ENCODE results near the gene CELF2.

The CELF2 gene

DNA sequence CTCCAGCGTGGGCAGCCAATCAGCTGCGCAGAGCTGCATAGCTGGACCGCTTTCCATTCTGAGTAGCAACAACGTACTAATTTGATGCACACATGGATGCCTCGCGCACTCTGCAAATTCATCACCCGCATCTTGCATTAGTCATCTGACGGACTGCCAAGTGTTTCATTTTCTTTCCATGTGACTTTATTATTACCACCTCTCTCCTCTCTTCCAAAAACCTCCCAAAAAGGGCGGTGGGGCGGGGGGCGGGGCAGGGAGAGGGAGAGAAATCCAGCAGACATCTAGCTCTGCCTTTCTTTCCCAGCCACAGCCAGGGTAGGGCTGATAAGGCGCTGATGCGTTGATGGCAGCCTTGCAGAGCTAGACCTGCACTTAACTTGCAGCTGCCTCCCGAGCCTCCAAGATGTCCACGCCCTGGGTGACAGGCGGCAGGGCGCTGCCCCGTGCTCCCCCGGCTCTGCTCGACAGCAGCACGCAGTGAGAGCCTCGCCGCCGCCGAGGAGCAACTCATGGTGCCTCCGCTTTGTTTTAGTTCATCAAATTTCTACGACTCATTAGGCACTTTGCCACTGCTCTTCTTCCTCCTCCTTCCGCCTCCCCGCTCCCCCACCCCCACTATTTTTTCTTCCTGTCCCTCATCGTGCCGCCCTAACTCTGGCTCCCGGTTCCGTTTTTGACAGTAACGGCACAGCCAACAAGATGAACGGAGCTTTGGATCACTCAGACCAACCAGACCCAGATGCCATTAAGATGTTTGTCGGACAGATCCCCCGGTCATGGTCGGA is 147.3 kb downstream of the CELF2 start:
- peak; percentile 79 for DNase-seq (ENCODE audit: low read depth)
- H3K4me3 ChIP-seq (replicated peaks; ENCODE audit: low read depth, low read length), result peak overlapping the region; percentile 58
- TF ChIP-seq, protein P1, sequence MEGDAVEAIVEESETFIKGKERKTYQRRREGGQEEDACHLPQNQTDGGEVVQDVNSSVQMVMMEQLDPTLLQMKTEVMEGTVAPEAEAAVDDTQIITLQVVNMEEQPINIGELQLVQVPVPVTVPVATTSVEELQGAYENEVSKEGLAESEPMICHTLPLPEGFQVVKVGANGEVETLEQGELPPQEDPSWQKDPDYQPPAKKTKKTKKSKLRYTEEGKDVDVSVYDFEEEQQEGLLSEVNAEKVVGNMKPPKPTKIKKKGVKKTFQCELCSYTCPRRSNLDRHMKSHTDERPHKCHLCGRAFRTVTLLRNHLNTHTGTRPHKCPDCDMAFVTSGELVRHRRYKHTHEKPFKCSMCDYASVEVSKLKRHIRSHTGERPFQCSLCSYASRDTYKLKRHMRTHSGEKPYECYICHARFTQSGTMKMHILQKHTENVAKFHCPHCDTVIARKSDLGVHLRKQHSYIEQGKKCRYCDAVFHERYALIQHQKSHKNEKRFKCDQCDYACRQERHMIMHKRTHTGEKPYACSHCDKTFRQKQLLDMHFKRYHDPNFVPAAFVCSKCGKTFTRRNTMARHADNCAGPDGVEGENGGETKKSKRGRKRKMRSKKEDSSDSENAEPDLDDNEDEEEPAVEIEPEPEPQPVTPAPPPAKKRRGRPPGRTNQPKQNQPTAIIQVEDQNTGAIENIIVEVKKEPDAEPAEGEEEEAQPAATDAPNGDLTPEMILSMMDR (IDR thresholded peaks at IDR 0.05; ENCODE audit: low read length, missing control alignments), result no peak

DNA sequence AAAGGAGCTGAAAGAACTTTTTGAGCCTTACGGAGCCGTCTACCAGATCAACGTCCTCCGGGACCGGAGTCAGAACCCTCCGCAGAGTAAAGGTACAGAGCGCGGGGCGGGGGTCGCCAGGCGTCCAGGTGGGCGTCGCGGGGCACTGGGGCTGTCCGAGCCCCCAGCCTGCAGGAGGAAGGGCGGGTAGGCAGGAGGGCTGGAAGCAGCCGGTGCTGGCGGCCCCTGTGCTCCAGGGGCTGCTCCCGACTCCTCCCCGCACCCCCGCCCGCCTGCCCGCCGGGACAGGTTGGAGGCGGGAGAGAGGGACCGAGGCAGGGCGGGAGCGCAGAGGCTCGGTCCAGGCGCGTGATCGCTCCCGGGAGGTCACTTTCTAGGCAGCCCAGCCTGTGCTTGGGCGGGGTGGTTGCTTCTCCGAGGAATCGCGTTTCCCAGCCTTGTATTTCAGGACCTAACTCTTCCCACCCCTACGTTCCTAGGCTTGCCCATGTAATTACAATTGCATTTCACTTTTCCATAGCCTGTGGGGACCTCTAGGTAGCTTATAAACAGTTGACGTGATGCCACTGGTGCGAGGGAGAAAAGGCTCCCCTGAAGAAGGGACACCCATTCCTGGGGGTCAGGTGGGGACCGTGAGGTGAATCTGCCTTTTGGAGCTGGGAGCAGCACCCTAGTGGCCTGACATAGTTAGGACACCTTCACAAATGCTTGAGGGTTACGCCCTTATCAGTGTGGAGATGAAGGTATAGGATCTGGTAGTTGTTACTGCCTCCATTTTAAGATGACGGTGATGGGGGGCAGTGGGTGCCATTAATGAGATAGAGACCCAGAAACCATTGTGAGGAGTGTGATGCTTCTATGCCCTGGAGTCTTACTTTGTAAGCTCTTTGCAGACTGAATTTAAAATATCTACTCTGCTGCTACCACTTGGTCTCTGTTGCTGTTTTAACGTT is 148.2 kb downstream of the CELF2 start:
- TF ChIP-seq, protein P1 (IDR thresholded peaks at IDR 0.05; ENCODE audit: low read length, missing control alignments), result peak; percentile 41
- DNase-seq (ENCODE audit: low read depth), result peak; percentile 19
- peak overlapping the region; percentile 58 for H3K4me3 ChIP-seq (replicated peaks; ENCODE audit: low read depth, low read length)

DNA sequence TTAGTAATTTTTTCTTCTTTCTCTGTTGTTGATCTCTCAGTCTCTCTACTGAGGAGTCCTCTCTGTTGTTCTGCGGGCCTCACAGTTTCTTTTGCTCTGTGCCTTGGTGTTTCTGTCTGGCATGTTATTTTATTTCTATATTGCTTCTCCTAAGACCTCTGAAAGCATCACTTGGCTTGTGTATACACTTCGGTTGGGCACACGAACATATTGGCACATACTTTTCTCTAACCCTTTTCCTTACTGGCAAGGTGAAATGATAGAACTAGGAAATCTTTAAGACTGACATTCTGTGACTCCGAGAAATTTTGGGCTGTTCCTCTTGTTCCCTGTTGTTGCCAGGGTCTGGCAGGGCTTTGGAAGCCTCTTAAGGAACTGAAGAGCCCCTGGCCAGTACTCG is 148.9 kb downstream of the CELF2 start:
- TF ChIP-seq, protein P1 (IDR thresholded peaks at IDR 0.05; ENCODE audit: low read length, missing control alignments), result no peak
- H3K4me3 ChIP-seq (replicated peaks; ENCODE audit: low read depth, low read length), result no peak overlapping the region
- DNase-seq (ENCODE audit: low read depth), result no peak

DNA sequence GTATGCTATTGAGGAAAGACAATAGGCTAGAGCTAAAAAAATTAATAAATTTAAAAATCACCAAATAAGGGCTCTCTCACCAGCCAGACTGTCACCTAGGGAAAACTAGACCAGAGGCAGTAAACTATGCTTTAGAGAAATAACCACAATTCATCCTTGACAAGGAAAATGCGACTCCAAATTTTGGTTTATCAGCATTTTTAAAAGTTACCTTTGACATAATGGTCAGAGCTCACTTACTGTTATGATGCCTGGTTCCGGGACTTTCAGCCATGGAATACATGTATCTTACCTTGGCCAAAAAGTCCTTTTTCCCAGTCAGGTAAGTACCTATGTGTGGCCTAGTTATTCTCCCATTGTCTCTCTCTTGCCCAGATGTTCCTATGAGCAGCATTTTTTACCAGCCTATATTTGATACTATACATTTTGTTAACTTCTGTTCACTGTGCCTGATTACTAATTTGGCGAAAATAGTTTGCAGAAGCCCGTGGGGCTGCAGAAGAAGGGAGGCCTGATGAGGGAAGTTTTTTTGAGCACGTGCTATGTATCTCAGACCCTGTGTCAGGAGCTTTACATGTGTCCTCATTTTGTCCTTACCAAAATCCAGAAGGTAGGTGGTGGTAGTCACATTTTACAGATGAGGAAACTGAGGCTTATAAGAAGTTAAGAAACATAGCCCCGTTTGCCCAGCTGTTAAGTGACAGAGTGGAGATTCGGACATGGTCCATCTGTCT is 149.7 kb downstream of the CELF2 start:
- H3K4me3 ChIP-seq (replicated peaks; ENCODE audit: low read depth, low read length), result no peak overlapping the region
- DNase-seq (ENCODE audit: low read depth), result no peak

DNA sequence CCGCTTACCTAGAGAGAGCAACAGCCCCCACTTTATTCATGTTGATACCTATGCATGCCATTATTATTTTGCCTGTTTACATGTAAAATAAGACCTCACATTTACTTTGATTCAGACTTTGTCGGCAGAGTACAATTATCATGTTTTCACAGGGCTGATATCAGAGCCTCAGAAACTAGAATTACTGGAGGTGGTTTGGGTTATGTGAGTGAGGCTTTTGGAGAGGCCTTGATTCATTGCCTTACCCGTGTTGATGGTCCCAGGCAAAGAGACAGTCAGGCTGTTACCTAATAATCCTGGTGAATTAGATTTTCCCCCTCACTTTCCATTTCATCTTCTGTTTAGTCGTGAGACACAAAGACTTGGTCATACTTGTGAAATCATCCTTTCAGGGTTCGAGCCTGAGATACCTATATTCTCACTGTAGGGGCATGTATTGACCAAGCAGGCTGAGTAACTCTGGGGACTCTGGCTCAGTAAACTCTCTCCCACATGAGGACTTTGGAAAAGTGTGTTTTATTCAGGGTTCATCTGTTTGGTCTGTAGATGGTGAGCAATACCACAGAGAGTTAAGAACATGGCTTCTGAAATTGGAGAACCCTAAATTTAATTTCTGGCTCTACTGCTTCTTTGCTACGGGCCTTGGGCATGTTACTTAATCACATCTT is 150.9 kb downstream of the CELF2 start:
- H3K4me3 ChIP-seq (replicated peaks; ENCODE audit: low read depth, low read length), result no peak overlapping the region
- DNase-seq (ENCODE audit: low read depth), result no peak
- TF ChIP-seq, protein P1 (IDR thresholded peaks at IDR 0.05; ENCODE audit: low read length, missing control alignments), result no peak

More for the DNA sequence above, 149.7 kb downstream of the CELF2 start:
- TF ChIP-seq, protein P1 (IDR thresholded peaks at IDR 0.05; ENCODE audit: low read length, missing control alignments), result no peak

DNA sequence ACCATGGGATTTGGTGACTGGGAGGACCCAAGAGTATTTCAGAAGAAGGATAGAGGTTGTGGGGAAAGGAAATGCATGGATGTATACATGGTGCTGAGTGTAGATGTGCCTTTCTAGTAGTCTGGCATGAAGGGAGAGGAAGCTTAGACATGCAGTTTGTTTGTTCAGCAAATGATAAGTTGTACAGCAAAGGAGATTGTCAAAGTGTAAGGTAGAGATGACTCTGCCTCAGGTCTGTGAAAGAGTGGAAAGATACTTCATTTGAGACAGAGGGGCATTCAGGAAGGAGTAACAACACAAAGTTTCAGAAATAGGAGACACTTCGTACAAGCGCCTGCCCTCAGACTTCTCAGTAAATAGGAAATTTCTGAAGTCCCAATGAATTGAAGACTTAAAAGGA is 152.3 kb downstream of the CELF2 start:
- no peak overlapping the region for H3K4me3 ChIP-seq (replicated peaks; ENCODE audit: low read depth, low read length)
- DNase-seq (ENCODE audit: low read depth), result no peak
- TF ChIP-seq, protein P1 (IDR thresholded peaks at IDR 0.05; ENCODE audit: low read length, missing control alignments), result no peak
